Measurements from ENCODE around the gene SEMA3F. TPM values are rescaled to one million over a fixed set of nuclear protein-coding genes. Genes with fewer than 3 reads are reported as not detected.
"Not testable (repeated sequence)": the region's sequence is repeated elsewhere in the genome, so short reads cannot be mapped to it uniquely, and the experiment has no call there.

The SEMA3F gene
- polyA plus RNA-seq, 12 donors = 6.4 to 70.8 (median 14.0) TPM; not detected in 1

DNA sequence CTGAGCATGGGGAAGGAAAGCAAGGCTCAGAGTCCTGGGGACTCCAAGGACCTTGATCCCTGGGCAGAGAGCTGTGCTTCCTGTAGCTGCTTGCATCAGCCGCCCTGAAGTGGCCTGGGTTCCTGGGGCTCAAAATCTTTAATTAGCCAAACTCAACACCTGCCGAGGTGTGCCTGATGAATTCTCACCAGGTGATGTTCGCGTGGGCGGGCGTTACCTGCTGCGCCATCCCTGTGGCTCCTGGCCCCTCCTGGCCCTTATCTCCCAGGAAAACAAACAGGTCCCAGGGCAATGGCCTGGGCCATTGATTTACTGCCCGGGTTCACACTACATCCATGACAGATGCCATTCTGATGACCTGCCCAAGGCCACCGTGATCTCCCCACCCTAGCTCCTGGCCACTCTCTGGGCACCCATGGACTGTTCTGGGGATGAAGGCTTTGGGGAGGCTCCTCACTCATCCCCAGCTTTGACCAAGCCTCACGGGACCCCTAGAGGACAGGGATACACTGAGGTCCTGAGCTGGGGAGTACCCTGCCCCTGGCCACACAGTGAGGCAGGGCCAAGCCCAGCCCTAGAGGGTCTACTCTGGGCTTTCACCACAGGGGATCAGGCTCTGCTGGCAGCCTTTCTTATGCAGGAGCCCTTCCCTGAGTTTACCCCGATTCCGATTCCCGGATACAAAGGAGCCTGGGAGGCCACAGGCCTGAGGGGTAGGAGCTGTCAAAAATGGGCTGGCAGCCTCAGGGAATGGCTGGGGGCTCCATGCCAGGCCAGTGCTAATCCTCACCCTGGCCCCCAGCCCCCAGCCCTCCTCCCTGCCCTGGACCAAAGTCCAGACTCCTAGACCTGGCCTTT lies 55.6 kb downstream of the SEMA3F start:
- no peak for DNase-seq

DNA sequence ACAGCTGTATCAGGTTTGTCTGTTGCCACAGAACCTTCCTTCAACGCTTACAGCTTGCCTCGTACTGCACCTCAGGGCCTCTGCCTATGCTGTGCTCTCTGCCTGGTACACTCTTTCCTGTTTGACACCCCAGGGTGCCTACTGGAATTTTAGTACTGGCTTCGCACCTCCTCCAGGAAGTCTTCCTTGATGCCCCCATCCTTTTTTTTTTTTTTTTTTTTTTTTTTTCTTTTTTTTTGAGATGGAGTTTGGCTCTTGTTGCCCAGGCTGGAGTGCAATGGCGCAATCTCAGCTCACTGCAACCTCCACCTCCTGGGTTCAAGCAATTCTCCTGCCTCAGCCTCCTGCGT lies 56.2 kb downstream of the SEMA3F start:
- DNase-seq = not testable (repeated sequence)

DNA sequence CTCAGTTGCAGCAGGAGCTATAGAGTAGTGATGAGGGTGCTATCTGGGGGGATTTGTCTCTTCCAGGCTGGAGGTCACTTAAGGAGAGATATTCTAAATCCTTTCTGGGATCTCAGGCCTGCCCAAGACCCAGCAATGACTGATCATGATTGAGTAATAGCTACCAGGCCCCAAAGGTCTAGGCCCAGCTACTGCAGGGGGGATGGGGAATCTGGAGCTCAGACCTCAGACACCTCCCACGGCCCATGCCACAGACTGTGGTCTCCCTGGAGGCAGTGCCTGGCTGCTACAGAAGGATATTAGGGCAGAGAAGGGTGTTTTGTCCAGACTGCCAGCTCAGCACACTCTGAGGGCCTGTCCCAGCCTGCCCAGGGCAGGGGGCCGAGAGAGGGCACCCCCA lies 56.8 kb downstream of the SEMA3F start:
- DNase-seq = no peak

- no peak for DNase-seq
Observed at GRCh38 chr3:50212502-50212901, 57.4 kb downstream of the SEMA3F start.

- no peak for DNase-seq
Observed at GRCh38 chr3:50212971-50213370, 57.8 kb downstream of the SEMA3F start.

- no peak for DNase-seq
Observed at GRCh38 chr3:50213373-50213772, 58.2 kb downstream of the SEMA3F start.

GRCh38 chr3:50214824-50215223 lies 59.7 kb downstream of the SEMA3F start:
- DNase-seq = no peak

GRCh38 chr3:50215529-50215928 lies 60.4 kb downstream of the SEMA3F start:
- DNase-seq = no peak

DNA sequence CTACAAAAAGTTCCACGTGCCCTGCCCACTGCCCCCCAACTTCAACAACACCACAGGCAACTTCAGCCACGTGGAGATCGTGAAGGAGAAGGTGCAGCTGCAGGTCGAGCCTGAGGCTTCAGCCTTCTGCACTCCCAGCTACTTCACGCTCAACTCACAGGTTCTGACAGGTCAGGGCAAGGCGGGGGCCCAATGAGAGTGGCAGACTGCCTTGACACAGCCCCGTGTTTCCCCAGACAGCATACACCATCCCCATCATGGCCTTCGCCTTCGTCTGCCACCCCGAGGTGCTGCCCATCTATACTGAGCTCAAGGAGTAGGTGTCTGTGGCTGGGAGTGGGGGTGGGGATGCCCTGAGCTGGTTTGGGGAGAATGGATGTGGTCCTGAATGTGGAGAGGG lies 62.6 kb downstream of the SEMA3F start:
- no peak for DNase-seq

DNA sequence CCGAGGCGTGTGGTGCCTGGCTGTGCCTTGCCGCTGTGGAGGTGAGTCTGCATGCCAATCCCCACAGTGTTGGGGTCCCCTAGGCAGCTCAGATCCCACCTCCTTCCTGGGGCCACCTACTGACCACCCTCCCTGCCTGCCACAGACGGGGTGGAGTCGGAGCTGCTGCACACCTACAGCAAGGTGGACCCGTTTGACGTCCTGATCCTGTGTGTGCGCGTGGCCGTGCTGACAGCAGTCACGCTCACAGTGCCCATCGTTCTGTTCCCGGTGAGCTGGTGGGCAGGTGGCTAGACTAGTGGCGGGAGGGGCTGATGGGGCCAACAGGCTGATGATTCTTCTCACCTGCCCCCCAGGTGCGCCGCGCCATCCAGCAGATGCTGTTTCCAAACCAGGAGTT lies 63.3 kb downstream of the SEMA3F start:
- DNase-seq = no peak

- DNase-seq = no peak
Observed at GRCh38 chr3:50219285-50219684, 64.2 kb downstream of the SEMA3F start.

- no peak for DNase-seq
Observed at GRCh38 chr3:50220109-50220508, 65.0 kb downstream of the SEMA3F start.

- no peak for DNase-seq
Observed at GRCh38 chr3:50221051-50221410, 65.9 kb downstream of the SEMA3F start.

DNA sequence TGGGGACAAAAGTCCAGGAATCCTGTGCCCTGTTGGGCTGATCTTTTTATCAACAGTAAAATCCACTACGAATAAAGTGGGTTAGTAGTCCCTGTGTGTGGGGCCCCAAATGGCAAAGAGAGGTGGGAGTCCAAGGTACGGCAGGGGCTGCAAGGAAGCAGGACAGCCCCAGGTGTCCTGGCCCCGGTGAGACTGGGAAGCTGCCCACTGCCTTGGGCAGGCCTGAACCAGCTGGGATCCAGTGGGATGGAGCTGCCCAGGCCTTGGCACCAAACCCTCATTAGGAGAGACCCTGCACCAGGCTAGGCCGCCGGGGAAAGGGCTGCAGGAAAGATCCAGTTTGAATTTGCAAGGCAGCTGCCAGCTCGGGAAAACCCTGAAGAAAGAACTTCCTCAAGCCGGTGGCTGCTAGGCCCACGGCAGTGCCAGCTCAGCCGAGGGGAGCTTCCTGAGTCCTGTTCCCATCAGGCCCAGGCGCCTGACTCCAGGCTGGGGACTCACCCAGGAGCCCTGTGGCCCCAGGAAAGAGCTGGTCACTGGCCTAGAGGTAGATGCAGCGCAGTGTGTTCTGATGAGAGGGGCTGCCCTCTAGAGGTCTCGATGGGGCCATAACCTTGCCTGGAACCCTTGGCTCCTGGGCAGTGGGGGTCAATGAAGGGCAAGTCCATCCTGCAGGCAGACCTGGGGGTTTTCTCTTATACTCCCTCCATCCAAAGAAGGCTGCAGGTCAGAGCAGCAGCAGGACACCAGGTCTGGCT lies 66.5 kb downstream of the SEMA3F start:
- DNase-seq = no peak

DNA sequence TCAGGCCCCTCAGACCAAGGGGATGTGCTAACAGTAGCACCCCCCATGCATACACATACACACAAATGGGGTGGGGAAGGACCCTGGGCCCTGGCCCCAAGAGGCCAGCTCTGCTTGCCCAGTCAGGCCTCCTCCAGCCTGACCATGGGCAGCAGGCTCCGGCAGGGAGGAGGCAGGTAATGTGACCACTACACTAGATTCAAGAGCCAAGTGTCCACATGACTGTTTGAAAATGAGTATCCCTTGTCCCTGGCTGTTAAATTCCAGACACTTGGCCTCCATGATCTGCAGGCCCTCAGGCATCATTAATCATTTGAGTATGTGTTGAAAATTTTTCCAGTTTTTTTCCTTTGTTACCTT lies 67.0 kb downstream of the SEMA3F start:
- DNase-seq = no peak

DNA sequence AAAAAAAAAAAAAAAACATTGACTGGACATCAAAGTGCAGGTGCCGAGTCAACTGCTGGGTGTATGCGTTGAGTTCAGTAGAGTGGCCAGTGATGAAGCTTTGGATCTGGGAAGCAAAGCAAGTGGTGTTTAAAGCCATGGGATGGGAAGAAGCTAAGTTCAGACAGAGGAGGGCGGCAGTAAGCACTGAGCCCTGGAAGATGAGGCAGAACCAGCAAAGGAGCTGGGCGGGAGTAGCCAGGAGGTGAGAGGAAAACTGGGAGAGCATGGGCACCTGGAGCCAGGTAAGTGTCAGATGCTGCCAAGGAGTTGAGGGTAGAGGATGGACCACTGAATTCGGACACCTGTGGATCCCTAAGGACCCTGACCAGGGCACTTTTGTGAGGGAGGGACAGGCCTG lies 69.5 kb downstream of the SEMA3F start:
- no peak for DNase-seq

DNA sequence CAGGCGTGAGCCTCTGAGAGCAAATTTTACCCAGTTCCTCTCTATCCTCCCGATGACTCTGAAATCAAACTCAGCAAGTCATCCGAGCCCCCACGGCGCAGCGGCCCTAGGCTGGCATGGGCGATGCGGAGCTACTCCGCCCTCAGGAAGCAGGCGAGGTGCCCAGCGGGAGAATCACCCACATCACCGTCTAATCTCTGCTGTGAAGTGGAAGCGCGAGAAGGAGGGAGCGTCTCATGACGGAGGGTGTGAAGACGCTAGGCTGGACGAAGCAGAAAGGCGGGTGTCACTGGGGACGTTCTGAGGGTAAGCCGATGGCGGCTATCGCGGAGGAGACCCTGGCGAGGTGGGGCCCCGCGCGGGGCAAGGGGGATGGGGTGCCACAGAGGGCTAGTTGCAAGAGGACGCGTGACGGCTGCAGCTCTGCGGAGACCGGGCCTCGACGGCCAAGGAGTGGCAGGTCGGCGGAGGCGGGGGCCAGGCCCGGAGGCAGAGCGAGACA lies 71.8 kb downstream of the SEMA3F start:
- peak; percentile 64 for DNase-seq

GRCh38 chr3:50227390-50228183 lies 72.5 kb downstream of the SEMA3F start:
- peak; percentile 92 for DNase-seq

DNA sequence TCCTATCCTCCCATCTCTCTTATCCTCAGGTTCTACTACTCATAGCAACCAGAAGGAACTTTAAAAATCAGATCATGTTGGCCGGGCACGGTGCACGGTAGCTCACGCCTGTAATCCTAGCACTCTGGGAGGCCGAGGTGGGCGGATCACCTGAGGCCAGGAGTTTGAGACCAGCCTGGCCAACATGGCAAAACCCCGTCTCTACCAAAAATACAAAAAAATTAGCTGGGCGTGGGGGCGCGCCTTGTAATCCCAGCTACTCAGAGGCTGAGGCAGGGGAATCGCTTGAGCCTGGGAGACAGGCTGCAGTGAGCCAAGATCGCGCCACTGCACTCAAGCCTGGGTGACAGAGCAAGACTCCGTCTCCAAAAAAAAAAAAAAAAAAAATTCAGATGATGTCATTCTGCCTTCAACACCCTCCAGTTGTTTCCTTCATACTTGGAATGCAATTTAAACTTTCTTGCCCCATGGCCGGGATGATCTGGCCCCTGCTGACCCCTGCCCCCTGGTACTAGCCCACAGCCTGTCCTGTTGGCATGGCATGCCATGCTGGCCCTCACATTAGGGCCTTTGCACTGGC lies 73.2 kb downstream of the SEMA3F start:
- DNase-seq = not testable (repeated sequence)

GRCh38 chr3:50229490-50229889 lies 74.4 kb downstream of the SEMA3F start:
- no peak for DNase-seq

GRCh38 chr3:50230104-50230793 lies 75.1 kb downstream of the SEMA3F start:
- no peak for DNase-seq

GRCh38 chr3:50230794-50231125 lies 75.6 kb downstream of the SEMA3F start:
- DNase-seq = no peak
